A673 (cell line): ENCODE data around the gene DDHD1.

Experiments
- EZH2 ChIP-seq: fragments of 200-600 bp; sonication (generic); IDR thresholded peaks from 2 replicates; pipeline ENCODE4 v1.6.1; 2017; ENCODE audit warnings: borderline replicate concordance, low read depth, mild to moderate bottlenecking, mixed read lengths, antibody characterized with exemption, low read length; ENCODE audit not compliant: poor library complexity, severe bottlenecking
- TF ChIP-seq, protein P1 (sequence below): fragments of 300-800, 200-600 bp; sonication (generic); conservative IDR thresholded peaks from 2 replicates; pipeline ENCODE4 v1.5.1; 2017; ENCODE audit warnings: low read depth, mild to moderate bottlenecking, antibody characterized with exemption, low read length, moderate library complexity, mixed read lengths

DNA sequence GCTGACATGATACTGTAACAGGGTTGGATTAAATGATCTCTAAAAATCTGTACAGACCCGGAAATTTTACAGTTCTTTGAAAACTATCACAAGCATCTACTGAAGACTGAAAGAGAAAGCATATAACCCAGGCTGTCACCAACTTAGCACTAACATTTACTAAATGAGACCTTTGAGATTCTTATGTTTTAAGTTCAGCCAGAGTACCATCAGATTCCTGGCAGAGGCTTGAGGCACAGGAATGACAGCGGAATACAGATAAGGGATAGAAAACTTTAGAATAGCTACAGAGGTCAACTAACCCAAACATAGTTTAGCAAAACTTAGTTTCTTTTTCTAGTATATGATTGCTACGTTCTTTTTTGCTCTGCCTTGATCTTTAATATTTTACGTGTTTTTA, 110.6 kb downstream of the DDHD1 start:
- TF ChIP-seq EZH2 = no peak
- TF ChIP-seq, protein P1, sequence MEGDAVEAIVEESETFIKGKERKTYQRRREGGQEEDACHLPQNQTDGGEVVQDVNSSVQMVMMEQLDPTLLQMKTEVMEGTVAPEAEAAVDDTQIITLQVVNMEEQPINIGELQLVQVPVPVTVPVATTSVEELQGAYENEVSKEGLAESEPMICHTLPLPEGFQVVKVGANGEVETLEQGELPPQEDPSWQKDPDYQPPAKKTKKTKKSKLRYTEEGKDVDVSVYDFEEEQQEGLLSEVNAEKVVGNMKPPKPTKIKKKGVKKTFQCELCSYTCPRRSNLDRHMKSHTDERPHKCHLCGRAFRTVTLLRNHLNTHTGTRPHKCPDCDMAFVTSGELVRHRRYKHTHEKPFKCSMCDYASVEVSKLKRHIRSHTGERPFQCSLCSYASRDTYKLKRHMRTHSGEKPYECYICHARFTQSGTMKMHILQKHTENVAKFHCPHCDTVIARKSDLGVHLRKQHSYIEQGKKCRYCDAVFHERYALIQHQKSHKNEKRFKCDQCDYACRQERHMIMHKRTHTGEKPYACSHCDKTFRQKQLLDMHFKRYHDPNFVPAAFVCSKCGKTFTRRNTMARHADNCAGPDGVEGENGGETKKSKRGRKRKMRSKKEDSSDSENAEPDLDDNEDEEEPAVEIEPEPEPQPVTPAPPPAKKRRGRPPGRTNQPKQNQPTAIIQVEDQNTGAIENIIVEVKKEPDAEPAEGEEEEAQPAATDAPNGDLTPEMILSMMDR = no peak
